Gastrocnemius medialis (tissue), 4 donors: ENCODE data around the gene GFY.

ENCODE experiments used
- CTCF ChIP-seq, 5 experiments: fragments of 450-650 bp in 3 of 5; fragments of 200-600 bp in 2 of 5; sonication (generic) in 2 of 5; IDR thresholded peaks in 4 of 5; conservative IDR thresholded peaks in 1 of 5; 1 replicate in 4 of 5; 2 replicates in 1 of 5; pipeline ENCODE4 v1.5.1; 2016 to 2019; ENCODE audit warnings: antibody characterized with exemption in 5 of 5, mild to moderate bottlenecking in 3 of 5, moderate library complexity in 3 of 5
- POLR2A ChIP-seq, 2 donors: fragments of 450-650 bp; IDR thresholded peaks; one replicate each; pipeline ENCODE4 v1.6.1; 2017; ENCODE audit warnings: antibody characterized with exemption in 2 of 2, mild to moderate bottlenecking in 2 of 2, moderate library complexity in 2 of 2

GRCh38 chr19:49419173-49419572 is 6.0 kb upstream of the GFY start:
- TF ChIP-seq POLR2A (IDR thresholded peaks at IDR 0.05) (no peak), CTCF (IDR thresholded peaks at IDR 0.05 in 4 of 5, conservative IDR thresholded peaks at IDR 0.05 in 1 of 5) (no peak)
